ENCODE measurements around the gene CTLA4. TPM values are rescaled to one million over a fixed set of nuclear protein-coding genes. Genes with fewer than 3 reads are reported as not detected.
A peak's percentile ranks its signal among the peaks of the same experiment; 100 is the strongest.

The CTLA4 gene
- polyA plus RNA-seq (ENCODE audit: insufficient read length in 4 of 4) = under 1 TPM in 1 of 4 donors, not detected in 3; 0.19 TPM

- no peak for DNase-seq (ENCODE audit: low read depth in 4 of 4, low spot score in 3 of 4)
These were observed at the start of gene CTLA4 for GRCh38 chr2:203867561-203868200. Gene CTLA4 (plus strand): TSS chr2:203867771. CDS start chr2:203867943, 172 bp downstream.

GRCh38 chr2:203818656-203819055 lies 48.9 kb upstream of the CTLA4 start:
- DNase-seq (ENCODE audit: low read depth in 4 of 4, low spot score in 3 of 4) = no peak

- no peak for DNase-seq (ENCODE audit: low read depth in 4 of 4, low spot score in 3 of 4)
These were observed 48.0 kb upstream of the CTLA4 start for GRCh38 chr2:203819434-203820133.

DNA sequence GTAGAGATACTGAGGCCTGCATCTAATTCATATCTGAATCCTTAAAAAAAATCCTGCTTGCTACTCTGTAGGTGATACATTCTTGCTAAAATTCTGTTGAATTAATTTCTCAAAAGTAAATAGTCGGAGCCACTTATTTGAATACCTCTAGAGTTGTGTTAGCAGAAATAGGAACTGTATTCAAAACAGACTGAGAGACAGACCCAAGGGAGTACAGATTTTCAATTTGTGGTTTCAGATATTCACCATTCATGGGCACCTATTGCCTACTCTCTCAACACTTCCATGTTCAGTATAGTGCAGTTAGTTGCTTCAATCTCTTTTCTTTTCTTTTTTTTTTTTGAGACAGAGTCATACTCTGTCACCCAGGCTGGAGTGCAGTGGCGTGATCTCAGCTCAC lies 46.6 kb upstream of the CTLA4 start:
- no peak for DNase-seq (ENCODE audit: low read depth in 4 of 4, low spot score in 3 of 4)

GRCh38 chr2:203822240-203822639 lies 45.3 kb upstream of the CTLA4 start:
- no peak for DNase-seq (ENCODE audit: low read depth in 4 of 4, low spot score in 3 of 4)

- no peak for DNase-seq (ENCODE audit: low read depth in 4 of 4, low spot score in 3 of 4)
These were observed 44.4 kb upstream of the CTLA4 start for GRCh38 chr2:203823173-203823572.

GRCh38 chr2:203824057-203824456 lies 43.5 kb upstream of the CTLA4 start:
- no peak for DNase-seq (ENCODE audit: low read depth in 4 of 4, low spot score in 3 of 4)

GRCh38 chr2:203824603-203825002 lies 43.0 kb upstream of the CTLA4 start:
- DNase-seq (ENCODE audit: low read depth in 4 of 4, low spot score in 3 of 4) = no peak

DNA sequence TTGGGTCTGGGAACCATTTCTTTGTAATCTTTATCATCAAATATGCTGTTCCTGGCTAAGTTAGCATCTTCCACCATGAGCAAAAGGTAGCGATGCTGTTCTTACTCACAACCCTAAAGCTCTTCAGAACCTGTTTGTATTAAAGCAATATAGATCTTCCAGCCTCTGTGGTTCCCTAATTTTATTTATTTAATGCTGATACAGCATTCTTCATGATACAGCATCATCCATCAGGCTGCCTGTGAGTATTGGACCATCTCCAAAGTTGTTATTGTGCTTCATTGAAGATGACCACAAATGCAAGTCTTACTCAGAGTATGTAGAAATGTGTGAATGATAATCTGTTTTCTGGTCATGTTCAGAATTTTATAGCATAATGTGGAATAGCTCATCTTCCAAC lies 40.9 kb upstream of the CTLA4 start:
- no peak for DNase-seq (ENCODE audit: low read depth in 4 of 4, low spot score in 3 of 4)

DNA sequence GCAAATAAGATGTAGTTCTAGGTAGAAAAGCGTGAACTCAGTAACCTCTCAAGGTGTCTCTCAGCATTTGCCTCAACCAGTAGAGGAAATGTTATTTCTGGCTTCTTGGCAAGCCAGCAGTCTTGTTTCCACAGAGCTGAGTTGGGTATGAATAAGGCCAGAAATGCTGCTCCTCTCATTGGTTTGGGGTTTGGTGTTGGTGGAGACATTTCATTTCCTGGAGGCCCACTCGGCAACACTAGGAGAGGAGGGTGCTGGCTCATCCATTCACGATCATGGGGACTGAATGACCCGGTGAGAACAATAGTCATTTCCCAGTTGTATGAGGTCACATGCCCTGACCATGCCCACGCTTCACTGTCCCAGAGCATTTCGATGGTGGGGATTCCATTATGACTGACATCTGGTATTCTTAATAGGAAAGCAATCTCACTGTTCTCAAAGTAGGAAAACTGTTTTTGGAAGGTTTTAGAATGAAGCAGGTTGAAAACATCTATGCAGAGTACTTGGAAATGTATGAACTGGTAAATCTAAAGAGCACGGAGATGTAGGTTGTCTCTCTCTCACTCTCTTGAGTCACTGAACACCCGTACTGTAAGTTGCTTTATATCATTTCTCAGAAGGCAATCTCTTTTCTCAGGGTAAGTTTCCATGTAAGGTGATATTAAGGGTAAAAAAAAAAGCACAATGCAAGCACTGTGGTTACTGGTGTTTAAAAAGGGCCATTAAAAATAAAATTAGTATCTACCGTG lies 37.1 kb upstream of the CTLA4 start:
- DNase-seq (ENCODE audit: low read depth in 4 of 4, low spot score in 3 of 4) = no peak

GRCh38 chr2:203835420-203835819 lies 32.2 kb upstream of the CTLA4 start:
- no peak for DNase-seq (ENCODE audit: low read depth in 4 of 4, low spot score in 3 of 4)

DNA sequence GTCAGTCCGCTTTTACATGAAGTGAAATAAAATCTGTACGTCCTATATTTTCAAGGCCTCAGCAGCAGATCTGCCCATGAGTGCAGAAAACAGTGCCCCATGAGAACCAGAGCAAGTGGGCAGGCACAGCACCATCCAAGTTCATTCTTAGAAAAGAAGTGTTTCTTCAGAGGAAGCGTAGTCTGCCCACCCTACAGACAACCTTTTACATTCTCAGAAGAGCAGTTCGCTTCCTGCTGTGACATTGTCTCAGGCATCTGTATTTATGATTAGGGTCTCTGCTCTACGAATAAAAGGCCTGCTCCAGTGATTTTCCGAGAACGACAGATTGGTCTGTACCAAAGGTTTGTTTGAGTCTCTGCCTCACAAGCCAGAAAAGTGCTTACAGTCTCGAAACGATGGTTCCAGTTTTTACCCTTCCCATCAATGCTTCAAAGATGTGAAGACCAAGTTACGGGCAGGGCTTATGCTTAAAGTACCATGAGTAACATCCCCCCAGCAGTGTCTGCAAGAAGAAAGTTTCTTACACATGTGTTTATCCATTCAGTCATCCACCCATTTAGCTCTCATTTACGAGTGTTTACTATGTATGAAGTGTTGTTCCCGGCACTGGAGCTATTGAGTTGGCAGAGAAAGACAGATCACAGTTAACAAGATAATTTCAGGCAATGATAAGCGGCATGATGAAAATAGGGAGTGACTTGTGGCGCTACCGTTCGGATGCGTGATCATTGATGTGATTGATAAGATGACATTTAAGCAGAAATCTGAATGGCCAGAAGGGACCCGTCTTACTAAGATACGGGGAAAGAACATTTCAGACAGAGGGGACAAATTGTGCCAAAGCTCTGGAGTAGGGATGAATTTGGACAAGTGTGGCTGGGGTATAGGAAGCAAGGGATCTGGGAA lies 31.4 kb upstream of the CTLA4 start:
- DNase-seq (ENCODE audit: low read depth in 4 of 4, low spot score in 3 of 4) = no peak

DNA sequence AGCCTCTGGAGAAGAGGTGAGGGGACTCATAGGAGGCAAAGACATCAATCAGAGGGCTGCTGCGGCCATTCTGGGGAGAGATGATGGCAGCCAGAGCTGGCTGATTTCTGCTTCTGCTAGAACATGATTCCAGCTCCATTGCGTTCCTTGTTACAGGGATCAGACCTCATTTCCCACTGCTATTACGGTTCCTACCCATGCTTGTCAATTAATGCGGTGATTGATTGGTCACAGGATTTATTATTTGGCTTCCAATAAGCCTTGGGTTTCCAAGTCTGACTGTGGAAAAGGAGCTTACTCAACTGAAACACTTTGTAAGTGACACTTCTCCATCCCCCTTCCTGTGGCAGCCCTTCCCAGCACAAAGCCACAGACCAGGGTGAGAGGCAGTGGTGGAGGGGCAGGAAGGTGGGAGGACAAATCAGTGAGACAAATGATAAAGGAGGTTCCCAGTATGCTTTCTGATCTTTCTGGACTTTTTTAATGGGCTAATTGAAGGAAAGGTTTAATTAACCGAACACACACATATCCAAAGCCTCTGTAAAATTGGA lies 26.8 kb upstream of the CTLA4 start:
- DNase-seq (ENCODE audit: low read depth in 4 of 4, low spot score in 3 of 4) = peak in 1 of 4 donors; percentile 10

DNA sequence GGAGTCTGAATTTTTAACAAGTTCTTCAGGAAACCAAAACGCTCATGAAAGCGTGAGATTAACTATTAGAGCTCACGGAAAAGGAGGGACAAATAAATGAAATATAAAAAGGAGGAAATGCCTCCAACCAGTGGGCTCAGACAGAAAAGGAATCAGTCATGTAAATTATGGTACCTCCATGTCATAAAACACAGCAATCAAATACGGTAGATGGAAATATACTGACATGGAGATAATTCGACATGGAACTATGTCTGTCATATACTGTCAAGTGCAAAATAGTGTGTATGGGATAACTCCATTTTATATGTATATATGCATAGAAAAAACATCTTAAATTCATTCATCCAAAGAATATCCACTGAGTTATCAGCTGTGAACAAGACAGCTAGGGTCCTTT lies 25.9 kb upstream of the CTLA4 start:
- no peak for DNase-seq (ENCODE audit: low read depth in 4 of 4, low spot score in 3 of 4)

- no peak for DNase-seq (ENCODE audit: low read depth in 4 of 4, low spot score in 3 of 4)
These were observed 25.2 kb upstream of the CTLA4 start for GRCh38 chr2:203842373-203842772.

DNA sequence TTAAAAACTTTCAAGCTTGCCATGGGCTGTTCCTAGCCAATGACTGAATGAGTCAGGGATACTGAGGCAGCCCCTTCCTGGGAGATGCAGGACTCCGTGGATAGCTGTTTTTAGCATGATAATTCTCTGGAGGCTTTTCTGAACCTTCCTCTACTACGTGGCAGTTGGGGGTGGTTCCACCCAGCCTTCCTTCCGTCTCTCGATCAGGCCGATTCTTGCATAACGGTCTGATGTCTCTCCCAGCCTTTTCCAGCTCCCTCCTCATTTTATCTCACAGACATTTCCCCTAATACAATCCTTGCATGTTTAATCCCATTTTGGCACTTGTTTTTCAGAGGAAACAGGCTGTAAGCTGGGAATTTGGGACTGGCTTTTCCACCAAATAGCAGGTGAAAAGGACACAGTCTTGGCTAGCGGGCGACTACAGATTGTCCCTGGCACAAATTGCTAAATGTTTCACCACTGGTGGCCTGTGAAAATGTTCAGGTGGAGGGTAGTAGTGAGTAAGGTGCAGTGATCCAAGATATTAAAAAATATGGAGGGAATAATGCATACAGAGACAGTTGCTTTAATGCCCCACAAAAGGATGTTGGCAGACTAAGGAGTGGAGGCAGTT lies 21.0 kb upstream of the CTLA4 start:
- DNase-seq (ENCODE audit: low read depth in 4 of 4, low spot score in 3 of 4) = no peak

- DNase-seq (ENCODE audit: low read depth in 4 of 4, low spot score in 3 of 4) = no peak
These were observed 18.6 kb upstream of the CTLA4 start for GRCh38 chr2:203849010-203849409.

DNA sequence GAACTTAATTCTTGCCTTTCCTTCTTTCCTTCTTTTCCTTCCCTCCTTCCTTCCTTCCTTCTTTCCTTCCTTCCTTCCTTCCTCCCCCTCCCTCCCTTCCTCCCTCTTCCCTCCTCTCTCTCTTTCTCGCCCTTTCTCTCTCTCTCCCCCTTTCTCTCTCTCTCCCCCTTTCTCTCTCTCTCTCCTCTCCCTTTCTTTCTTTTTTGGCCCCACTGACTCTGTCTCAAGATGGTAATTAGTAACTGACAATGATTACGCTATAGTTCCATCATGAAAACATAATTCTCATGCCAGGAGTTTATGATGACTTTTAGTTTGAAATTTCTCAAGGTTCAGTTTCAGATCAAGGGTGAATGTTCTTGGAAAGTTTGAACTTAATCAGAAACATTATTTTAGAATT lies 14.8 kb upstream of the CTLA4 start:
- DNase-seq (ENCODE audit: low read depth in 4 of 4, low spot score in 3 of 4) = no peak

DNA sequence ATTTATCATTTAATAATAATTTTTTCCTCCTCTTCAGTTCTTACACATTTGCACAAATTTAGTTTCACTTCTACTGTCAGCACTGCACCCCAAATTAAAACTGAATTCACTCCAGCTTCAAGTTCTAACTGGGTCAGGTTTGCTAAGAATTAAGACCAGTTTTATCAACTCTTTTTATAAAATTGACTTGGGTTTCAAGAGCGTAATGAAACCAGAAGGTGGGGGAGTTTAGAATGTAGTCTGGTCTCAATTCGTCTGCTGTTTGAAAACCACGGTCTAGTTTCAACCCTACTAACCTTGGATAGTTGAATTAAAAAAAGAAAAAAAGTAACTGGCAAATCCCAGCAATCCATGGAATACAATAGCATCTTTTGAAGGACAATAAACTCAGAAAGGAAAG lies 14.3 kb upstream of the CTLA4 start:
- DNase-seq (ENCODE audit: low read depth in 4 of 4, low spot score in 3 of 4) = no peak

DNA sequence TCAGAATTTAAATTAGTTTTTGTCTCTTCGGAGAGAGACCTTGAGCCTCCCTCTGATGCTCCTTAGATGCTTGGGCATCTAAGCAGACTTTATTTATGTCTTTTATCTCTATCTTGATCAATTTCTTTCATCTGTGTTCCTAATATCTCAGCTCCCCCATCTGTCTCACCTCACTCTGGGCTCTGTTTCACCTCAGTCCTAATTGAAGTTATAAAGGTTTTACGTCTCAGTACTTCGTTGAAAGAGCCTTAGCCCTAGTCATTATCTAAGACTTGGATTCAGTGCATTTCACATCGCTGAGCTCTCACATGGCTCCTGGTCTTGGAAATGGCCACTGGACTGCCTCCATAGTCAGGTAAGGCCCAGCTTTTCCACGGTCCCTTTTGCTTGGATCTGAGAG lies 13.8 kb upstream of the CTLA4 start:
- no peak for DNase-seq (ENCODE audit: low read depth in 4 of 4, low spot score in 3 of 4)
